Measurements from ENCODE around the gene ZNF638. TPM values are rescaled to one million over a fixed set of nuclear protein-coding genes. Genes with fewer than 3 reads are reported as not detected.

ZNF638 gene
- total RNA-seq, 2 experiments from 2014 or later, result 81.1 to 86.0 TPM

DNA sequence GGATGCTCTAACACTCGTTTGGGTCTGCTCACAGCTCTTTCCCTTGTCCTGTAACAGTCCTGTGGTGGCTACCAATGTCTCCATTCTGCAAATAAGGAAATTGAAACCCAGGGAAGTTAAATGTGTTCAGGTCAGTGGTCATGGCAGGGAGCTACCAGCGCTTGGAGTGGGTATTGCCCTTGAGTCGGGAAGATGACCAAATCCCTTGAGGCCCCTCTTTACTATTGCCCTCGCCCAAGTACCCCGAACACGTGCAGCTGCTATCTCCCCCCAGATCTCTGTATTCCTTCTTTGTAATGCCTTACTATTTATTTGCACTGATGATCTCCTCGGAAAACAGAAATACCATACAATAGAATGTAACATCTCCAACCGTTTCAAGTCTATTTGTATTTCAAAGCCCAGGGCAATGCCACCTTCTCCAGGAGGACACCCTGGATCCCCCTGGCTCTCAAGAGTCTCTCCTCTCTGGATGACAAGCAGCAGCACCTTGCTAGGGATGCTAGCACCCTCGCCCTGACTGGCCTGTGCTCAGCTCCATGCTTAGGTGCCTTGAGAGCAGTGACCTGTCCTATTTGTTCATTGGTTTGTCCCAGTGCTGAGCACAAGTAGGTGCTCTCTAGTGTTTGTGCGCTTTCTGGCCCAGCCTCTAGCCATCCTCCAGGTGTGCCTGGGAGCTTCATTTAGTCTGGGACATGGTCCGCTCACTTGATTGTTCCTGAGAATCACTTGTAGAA, 136.9 kb downstream of the ZNF638 start:
- Mint-ChIP-seq H3K4me1 (ENCODE audit: low read depth) (peaks cover 4% of the 10 kb centered on the region), H3K4me3 (no peak overlapping the region), H3K36me3 (ENCODE audit: low read depth) (no peaks in the 10 kb centered on the region), H3K27me3 (peaks cover 31% of the 10 kb centered on the region), H3K27ac (no peak overlapping the region), H3K9me3 (no peaks in the 10 kb centered on the region)
- intact Hi-C loops (cut with micrococcal nuclease), result no loop called here
- ATAC-seq (no peak), DNase-seq (no peak)
- ChIA-PET CTCF (interaction anchor here (1.3 kb wide), 1 partner anchor 8 kb away, joined by 6 read pairs; no protein-coding TSS in a partner anchor), POLR2A (no interaction called here)
- TF ChIP-seq, protein P1, sequence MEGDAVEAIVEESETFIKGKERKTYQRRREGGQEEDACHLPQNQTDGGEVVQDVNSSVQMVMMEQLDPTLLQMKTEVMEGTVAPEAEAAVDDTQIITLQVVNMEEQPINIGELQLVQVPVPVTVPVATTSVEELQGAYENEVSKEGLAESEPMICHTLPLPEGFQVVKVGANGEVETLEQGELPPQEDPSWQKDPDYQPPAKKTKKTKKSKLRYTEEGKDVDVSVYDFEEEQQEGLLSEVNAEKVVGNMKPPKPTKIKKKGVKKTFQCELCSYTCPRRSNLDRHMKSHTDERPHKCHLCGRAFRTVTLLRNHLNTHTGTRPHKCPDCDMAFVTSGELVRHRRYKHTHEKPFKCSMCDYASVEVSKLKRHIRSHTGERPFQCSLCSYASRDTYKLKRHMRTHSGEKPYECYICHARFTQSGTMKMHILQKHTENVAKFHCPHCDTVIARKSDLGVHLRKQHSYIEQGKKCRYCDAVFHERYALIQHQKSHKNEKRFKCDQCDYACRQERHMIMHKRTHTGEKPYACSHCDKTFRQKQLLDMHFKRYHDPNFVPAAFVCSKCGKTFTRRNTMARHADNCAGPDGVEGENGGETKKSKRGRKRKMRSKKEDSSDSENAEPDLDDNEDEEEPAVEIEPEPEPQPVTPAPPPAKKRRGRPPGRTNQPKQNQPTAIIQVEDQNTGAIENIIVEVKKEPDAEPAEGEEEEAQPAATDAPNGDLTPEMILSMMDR (IDR thresholded peaks at IDR 0.05), result no peak

DNA sequence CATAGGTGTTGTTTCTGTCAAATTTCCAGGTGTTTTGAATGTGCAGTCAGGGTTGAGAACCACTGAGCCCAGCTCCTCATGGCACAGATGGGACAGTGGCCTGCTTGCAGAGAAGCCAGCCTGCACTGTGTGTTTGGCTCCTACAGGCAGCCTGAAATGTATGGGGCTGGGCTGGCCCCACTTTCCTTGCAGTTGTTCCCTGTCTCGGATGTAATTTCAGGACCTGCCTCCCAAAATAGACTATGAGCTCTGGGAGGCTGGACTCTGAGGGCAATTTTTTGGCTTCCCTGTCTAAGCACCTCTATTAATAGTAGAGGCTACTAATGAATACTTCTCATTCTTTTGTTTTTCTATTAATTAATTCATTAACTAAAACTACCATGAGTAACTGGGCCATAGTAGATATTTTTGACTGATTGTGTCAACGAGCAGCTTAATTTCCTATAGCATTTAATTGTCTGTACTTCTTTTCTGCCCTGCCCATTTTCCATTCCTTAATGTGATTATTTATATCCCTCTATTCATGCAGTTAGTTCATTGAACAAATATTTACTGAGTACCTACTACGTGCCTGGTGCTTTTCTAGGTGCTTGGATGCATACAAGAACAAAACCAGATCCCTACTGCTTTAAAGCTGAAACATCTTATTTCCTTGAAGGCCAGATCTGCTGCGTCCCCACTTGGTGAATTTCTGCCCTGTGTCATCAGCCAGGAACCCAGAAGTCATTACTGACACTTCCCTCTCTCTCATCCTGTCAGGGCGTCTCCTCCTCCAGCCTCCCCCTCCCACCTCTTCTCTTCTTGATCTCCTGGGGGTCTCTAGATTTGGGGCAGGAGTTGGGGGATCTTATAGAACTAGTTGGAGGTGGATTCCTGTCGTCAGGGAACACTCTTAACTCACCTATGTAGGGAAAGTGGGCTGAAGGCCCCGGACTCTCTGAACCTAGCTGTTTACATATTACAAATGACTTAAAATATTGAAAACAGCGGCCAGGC, 138.1 kb downstream of the ZNF638 start:
- CTCF ChIA-PET, result interaction anchor here (0.7 kb wide), 1 partner anchor 169 kb away, joined by 3 read pairs; no protein-coding TSS in a partner anchor
- TF ChIP-seq, protein P1 (IDR thresholded peaks at IDR 0.05), result no peak
- no peak for DNase-seq

DNA sequence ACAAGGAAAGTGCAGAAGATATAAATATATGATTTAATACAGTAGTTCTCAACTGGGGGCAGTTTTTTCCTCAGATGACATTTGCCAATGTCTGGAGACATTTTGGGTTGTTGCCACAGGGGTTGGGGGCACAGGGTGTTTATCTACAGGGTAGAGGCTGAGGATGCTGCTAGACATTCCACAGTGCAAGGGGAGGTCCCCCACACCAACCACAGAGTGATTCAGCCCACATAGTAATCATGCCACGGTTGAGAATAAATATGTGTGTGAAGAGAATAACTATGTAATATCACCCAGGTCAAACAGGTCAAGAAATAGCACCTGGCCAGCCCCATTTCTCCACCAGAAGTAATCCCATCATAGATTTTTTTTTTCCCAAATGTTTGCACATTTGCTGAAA, 139.7 kb downstream of the ZNF638 start:
- ATAC-seq, result peak; percentile 77

More for the DNA sequence above, 138.1 kb downstream of the ZNF638 start:
- Mint-ChIP-seq H3K4me1 (ENCODE audit: low read depth) (peaks cover 4% of the 10 kb centered on the region), H3K36me3 (ENCODE audit: low read depth) (no peaks in the 10 kb centered on the region), H3K27me3 (peaks cover 31% of the 10 kb centered on the region), H3K9me3 (no peaks in the 10 kb centered on the region), H3K27ac (no peak overlapping the region), H3K4me3 (no peak overlapping the region)
- intact Hi-C loops (cut with micrococcal nuclease), result no loop called here
- ATAC-seq, result no peak
- POLR2A ChIA-PET, result no interaction called here

DNA sequence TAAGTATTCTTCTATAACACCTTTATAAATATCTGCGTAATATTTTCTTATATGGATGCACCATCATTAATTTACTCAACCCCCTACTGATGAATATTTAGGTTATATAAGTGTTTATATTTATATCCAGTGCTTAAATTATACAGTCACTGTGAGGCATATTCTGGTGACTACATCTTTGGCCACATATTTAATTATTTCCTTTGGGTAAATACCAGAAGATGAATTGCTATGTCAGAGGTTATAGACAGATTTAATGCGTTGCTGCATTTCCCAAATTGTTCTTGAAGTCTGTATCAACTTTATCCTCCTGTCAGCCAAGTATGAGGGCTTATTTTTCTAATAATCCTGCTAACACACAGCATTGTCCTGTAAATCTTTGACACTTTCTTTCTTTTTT, 140.4 kb downstream of the ZNF638 start:
- ATAC-seq (no peak), DNase-seq (no peak)
- no peaks in the 10 kb centered on the region for H3K9me3 Mint-ChIP-seq
- peaks cover 3% of the 10 kb centered on the region for H3K4me1 Mint-ChIP-seq (ENCODE audit: low read depth)
- H3K27me3 Mint-ChIP-seq, result peaks cover 27% of the 10 kb centered on the region
- TF ChIP-seq, protein P1 (IDR thresholded peaks at IDR 0.05), result no peak
- H3K4me3 Mint-ChIP-seq, result no peak overlapping the region
- no peak overlapping the region for H3K27ac Mint-ChIP-seq
- ChIA-PET CTCF (no interaction called here), POLR2A (no interaction called here)
- H3K36me3 Mint-ChIP-seq (ENCODE audit: low read depth), result no peaks in the 10 kb centered on the region
- intact Hi-C loops (cut with micrococcal nuclease), result no loop called here

More for the DNA sequence above, 139.7 kb downstream of the ZNF638 start:
- TF ChIP-seq, protein P1 (IDR thresholded peaks at IDR 0.05), result no peak
- H3K27ac Mint-ChIP-seq, result no peak overlapping the region
- CTCF ChIA-PET, result no interaction called here
- POLR2A ChIA-PET, result no interaction called here
- intact Hi-C loops (cut with micrococcal nuclease), result no loop called here
- peak; percentile 18 for DNase-seq
- peaks cover 4% of the 10 kb centered on the region for H3K4me1 Mint-ChIP-seq (ENCODE audit: low read depth)
- H3K4me3 Mint-ChIP-seq, result no peak overlapping the region
- H3K27me3 Mint-ChIP-seq, result peaks cover 31% of the 10 kb centered on the region
- H3K9me3 Mint-ChIP-seq, result no peaks in the 10 kb centered on the region
- no peaks in the 10 kb centered on the region for H3K36me3 Mint-ChIP-seq (ENCODE audit: low read depth)

Measured in activated CD8-positive, alpha-beta T cell treated with anti-CD3 and anti-CD28 coated beads for 36 hours (primary cell).